Activated T-helper 1 cell treated with anti-CD3 and anti-CD28 coated beads, Interleukin-2, amount 50 U/mL, for 16 hours (primary cell): Measurements from ENCODE around the gene FMNL3.
"Not testable (repeated sequence)": the region's sequence is repeated elsewhere in the genome, so short reads cannot be mapped to it uniquely, and the experiment has no call there.

Source experiments
- DNase-seq, 2 donors: peaks; one replicate each; pipeline ENCODE4 v3.0.0-alpha.2; 2020; ENCODE audit warnings: low read depth in 1 of 2, low spot score in 1 of 2

The FMNL3 gene

GRCh38 chr12:49632986-49633702 is 74.1 kb downstream of the FMNL3 start:
- DNase-seq = no peak

GRCh38 chr12:49632401-49632800 is 74.8 kb downstream of the FMNL3 start:
- no peak for DNase-seq

GRCh38 chr12:49631336-49631907 is 75.8 kb downstream of the FMNL3 start:
- no peak for DNase-seq

DNA sequence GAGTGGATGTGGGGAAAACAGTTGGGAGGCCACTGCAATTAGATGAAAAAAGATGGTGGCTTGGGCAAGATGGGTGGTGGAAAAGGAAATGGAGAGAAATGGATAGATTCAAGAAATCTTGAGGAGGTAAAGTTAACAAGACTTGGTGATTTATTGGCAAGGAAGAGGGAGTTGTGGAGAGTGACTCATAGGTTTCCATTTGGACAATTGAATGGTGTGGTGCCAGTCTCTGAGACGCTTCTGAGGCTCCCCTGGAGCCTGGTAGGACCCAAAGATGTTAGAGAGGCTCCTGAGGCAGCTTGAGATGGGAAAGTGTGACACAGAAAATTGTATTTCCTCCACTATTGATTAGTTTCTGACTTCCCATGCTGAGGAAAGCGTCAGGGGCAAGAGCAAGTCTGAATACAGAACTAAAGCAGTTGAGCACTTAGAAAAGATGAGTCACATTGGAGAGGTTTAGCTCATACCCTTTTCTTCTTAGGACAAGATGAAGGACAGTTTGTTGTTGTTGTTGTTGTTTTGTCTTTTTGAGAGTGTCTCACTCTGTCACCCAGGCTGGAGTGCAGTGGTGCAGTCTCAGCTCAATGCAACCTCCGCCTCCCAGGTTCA is 79.3 kb downstream of the FMNL3 start:
- DNase-seq = no peak

DNA sequence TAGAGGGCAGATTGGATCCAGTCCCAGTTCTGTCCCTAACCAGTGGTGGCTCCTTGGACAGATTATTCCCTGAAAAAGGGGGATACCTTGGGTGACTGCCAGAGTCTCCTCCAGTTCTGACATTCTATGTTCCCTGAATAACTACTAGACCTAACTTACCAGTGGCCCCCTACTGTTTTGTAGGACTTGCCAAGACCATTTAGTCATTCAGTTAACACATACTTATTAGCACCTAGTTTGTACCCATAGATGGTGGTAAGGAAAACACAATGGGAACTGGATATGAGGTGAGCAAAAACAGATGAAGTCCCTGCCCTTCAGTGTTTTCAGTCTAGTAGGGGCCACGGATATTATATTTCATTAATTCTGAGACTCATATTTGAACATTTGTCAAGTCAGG is 80.4 kb downstream of the FMNL3 start:
- DNase-seq = no peak

- DNase-seq = no peak
These were observed 80.9 kb downstream of the FMNL3 start for GRCh38 chr12:49626169-49626835.

GRCh38 chr12:49624921-49625577 is 82.2 kb downstream of the FMNL3 start:
- no peak for DNase-seq

- peak; percentile 58 to 80 for DNase-seq
These were observed 83.9 kb downstream of the FMNL3 start, which contains the start of gene PRPF40B for GRCh38 chr12:49623142-49623904. Gene PRPF40B (plus strand): TSS chr12:49623561. CDS start chr12:49623591, 30 bp downstream.

GRCh38 chr12:49622501-49623141 is 84.6 kb downstream of the FMNL3 start:
- DNase-seq = peak in 1 of 2 donors; percentile 30

DNA sequence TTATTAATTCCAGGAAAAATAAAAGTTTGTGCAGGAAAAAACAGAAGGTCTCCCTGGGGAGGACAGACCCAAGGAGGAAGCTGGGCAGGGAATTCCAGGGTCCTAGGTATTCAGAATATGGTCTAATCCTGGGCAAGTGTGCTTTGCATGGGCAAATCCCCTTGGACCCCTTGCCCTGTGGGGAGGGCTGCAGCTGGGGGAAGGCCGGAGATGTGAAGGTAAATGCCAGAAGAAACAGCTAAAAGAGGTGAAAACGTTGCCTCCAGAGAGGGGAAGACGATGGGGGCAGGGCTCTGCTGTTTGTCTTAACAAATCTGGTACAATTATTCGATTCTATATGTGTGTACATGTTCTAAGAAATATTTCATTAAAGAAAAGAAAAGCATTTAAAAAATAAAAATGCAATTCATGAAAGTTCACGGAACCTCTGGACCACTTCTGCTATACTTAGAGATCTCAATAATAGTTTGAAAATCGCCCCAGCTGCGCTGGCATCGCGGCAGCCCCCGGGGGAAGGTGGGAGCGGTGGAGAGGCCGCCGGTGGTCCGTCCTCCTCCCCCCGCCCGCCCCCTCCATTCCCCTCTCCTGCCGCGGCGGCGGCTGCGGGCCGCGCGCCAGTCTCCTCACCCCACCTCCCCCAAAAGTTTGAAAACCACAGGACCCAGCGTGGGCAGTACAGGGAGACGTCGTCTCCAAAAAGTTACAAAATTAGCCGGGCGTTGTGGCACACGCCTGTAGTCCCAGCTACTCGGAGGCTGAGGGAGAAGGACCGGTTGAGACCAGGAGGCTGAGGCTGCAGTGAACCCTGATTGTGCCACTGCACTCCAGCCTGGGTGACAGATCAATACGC is 85.3 kb downstream of the FMNL3 start:
- no peak for DNase-seq

- DNase-seq = no peak
These were observed 87.9 kb downstream of the FMNL3 start for GRCh38 chr12:49619286-49619685.

DNA sequence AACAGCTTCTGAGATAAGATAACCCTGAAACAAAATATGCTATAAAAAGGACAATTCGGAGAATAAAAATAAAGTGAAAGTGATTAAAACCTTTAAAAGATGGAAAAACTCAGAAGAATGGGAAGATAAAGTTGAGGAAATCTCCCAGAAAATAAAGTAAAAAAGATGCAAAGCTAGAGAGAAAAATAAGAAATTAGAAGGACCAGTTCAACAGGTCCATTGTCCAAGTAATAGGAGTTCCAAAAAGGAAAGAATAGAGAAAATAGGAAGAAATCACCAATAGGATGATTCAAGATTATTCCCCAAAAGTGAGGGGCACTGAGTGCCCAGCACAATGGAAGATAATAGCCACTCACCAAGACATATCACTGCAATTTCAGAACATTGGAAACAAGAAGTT is 88.6 kb downstream of the FMNL3 start:
- DNase-seq = no peak

- DNase-seq = no peak
These were observed 90.5 kb downstream of the FMNL3 start for GRCh38 chr12:49616533-49617219.

DNA sequence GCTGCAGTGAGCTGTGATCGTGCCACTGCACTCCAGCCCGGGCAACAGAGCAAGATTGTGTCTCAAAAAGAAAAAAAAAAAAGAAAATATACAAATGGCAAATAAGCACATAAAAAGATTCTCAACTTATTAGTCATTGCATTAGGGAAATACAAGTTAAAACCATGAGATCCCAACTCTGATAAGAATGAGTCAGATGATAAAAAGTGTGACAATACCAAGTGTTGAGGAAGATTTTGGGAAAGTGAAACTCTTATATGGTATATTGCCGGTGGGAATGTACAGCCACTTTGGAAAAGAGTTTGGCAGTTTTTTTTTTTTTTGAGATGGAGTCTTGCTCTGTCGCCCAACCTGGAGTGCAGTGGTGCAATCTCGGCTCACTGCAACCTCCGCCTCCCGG is 91.5 kb downstream of the FMNL3 start:
- DNase-seq = no peak

DNA sequence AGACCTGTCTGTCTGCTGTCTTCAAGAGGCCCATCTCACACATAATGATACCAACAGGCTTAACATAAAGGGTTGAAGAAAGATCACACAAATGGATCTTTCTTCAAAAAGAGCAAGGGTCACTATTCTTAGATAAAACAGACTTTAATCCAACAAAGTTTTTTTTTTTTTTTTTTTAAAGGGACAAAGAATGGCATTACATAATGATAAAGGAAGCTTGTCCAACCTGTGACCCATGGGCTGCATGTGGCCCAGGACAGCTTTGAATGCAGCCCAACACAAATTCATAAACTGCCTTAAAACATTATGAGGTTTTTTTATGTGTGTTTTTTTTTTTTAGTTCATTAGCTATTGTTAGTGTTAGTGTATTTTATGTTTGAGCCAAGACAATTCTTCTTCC is 95.0 kb downstream of the FMNL3 start:
- DNase-seq = no peak

- not testable (repeated sequence) for DNase-seq
These were observed 96.4 kb downstream of the FMNL3 start for GRCh38 chr12:49610785-49611184.

DNA sequence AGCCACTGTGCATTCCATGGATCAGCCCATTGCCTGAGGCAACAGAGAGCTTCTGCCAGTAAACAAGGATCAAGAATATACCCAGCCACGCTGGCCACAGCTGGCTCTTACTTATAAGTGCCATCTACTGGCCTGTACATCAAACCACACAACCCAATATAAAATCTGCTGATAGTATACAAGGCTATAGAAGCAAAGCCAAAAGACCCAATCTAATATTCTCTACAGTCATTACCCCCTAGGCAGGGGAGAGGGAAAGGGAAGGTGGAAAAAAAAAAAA is 97.4 kb downstream of the FMNL3 start:
- DNase-seq = no peak

- no peak for DNase-seq
These were observed 97.9 kb downstream of the FMNL3 start for GRCh38 chr12:49609059-49609874.
